Measurements from ENCODE around the gene TIMP2. TPM values are rescaled to one million over a fixed set of nuclear protein-coding genes. Genes with fewer than 3 reads are reported as not detected.
A peak's percentile ranks its signal among the peaks of the same experiment; 100 is the strongest.
"Not testable (repeated sequence)": the region's sequence is repeated elsewhere in the genome, so short reads cannot be mapped to it uniquely, and the experiment has no call there.

The TIMP2 gene
- total RNA-seq, 1 experiment from 2014 or later, result 25.4 TPM

- DNase-seq (ENCODE audit: extremely low read depth, low read depth), result no peak
Observed at GRCh38 chr17:78892062-78892456, 33.1 kb downstream of the TIMP2 start.

GRCh38 chr17:78891406-78892061 lies 33.7 kb downstream of the TIMP2 start:
- DNase-seq (ENCODE audit: extremely low read depth, low read depth), result no peak

GRCh38 chr17:78890498-78890897 lies 34.7 kb downstream of the TIMP2 start:
- DNase-seq (ENCODE audit: extremely low read depth, low read depth), result no peak

- DNase-seq (ENCODE audit: extremely low read depth, low read depth), result not testable (repeated sequence)
Observed at GRCh38 chr17:78890096-78890495, 35.1 kb downstream of the TIMP2 start.

DNA sequence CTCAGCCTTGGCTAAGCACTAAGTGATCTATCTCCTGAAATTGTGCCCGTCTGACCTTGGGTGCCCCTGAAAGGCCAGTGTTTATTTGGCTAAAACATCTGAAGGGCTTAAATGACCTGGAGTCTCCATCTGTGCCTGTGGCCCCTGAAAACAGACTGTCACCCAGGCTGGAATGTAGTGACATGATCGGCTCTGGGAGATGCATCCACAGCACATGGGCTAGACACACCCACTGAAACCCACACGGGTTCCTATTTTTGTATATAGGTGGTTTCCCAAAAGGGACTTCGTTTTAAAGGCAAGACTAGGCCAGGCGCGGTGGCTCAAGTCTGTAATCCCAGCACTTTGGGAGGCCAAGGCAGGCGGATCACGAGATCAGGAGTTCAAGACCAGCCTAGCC lies 35.7 kb downstream of the TIMP2 start:
- no peak for DNase-seq (ENCODE audit: extremely low read depth, low read depth)

- no peak for DNase-seq (ENCODE audit: extremely low read depth, low read depth)
Observed at GRCh38 chr17:78888941-78889518, 36.2 kb downstream of the TIMP2 start.

- DNase-seq (ENCODE audit: extremely low read depth, low read depth), result no peak
Observed at GRCh38 chr17:78886954-78887353, 38.2 kb downstream of the TIMP2 start.

DNA sequence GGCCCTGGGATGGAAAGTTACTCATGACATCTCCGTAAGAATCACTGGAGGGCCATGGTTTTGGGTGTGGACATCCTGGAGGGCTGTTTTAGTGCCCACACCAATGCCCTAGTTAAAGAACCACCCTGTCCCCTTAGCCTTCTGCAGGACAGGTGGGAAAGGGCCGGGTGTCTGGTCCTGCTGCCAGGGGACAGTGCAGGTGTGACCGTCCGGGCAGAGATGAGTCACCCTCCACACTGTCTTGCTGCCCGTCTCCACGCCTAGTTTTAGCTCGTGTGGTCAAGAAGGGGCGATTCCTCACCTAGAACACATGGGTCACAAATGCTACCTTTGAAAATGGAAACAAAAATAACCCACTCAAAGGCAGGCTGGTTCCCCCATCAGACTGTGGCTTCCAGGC lies 39.2 kb downstream of the TIMP2 start:
- DNase-seq (ENCODE audit: extremely low read depth, low read depth), result no peak

GRCh38 chr17:78884876-78885667 lies 40.1 kb downstream of the TIMP2 start:
- no peak for DNase-seq (ENCODE audit: extremely low read depth, low read depth)

GRCh38 chr17:78884148-78884825 lies 40.9 kb downstream of the TIMP2 start:
- DNase-seq (ENCODE audit: extremely low read depth, low read depth), result no peak

GRCh38 chr17:78883533-78884131 lies 41.6 kb downstream of the TIMP2 start:
- peak; percentile 57 for DNase-seq (ENCODE audit: extremely low read depth, low read depth)

GRCh38 chr17:78883089-78883532 lies 42.1 kb downstream of the TIMP2 start:
- peak; percentile 81 for DNase-seq (ENCODE audit: extremely low read depth, low read depth)

DNA sequence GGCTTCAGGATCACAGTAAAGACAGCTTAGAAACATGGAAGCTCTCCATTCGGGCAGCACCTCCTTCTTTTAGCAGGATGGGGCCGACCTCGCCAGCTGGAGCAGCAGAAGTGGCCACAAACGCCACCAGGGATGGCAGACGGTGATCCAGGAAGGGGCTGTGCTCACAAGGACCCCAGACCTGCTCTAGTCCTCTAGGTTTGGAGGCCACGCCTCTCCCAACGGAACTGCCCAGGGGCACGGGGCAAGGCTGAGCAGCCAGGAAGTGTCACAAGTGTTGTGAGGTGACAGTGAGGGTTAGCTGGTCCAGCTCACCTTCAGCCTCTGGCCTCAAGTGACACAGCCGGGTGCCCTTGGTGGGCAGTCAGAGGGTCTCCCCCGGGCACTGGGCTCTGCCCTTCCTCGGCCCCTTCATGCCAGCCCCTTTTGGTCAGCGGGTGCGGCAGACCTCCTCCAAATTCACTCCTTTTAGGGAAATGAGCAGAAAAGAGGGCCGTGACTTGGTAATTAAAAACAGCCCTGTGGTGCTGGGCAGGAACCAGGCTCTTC lies 42.6 kb downstream of the TIMP2 start:
- DNase-seq (ENCODE audit: extremely low read depth, low read depth), result no peak

- DNase-seq (ENCODE audit: extremely low read depth, low read depth), result no peak
Observed at GRCh38 chr17:78879635-78880186, 45.5 kb downstream of the TIMP2 start.

DNA sequence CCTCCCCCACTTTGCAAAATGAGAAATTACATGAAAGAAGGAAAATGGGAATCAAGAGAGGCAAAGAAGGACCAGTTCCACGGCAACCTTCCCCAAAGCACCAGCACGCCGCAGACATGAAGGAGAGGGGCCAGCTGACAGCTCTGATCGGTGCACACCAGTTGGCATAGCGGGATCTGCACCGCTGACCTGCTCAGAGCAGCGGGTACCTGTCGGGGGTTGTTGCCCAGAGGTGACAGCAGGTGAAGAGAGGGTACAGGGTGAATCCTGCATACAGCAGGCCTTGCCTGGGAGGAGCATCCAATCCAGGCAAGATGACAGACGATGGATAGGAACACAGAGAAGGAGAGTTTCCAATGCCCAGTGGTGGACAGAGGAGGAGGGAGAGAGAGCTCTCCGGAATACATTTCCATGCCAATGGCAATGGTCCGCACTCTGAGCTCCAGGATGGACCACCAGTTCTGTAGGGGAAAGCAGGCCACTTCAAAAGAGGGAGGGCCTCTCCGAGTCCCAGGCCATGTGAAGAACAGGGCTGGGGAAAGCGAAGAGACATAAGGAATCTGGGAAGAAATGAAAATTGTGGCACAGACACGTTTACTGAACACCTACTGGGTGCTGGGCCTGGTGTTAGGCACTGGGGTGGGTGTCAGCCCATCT lies 46.2 kb downstream of the TIMP2 start:
- no peak for DNase-seq (ENCODE audit: extremely low read depth, low read depth)

- no peak for DNase-seq (ENCODE audit: extremely low read depth, low read depth)
Observed at GRCh38 chr17:78878261-78878660, 46.9 kb downstream of the TIMP2 start.

DNA sequence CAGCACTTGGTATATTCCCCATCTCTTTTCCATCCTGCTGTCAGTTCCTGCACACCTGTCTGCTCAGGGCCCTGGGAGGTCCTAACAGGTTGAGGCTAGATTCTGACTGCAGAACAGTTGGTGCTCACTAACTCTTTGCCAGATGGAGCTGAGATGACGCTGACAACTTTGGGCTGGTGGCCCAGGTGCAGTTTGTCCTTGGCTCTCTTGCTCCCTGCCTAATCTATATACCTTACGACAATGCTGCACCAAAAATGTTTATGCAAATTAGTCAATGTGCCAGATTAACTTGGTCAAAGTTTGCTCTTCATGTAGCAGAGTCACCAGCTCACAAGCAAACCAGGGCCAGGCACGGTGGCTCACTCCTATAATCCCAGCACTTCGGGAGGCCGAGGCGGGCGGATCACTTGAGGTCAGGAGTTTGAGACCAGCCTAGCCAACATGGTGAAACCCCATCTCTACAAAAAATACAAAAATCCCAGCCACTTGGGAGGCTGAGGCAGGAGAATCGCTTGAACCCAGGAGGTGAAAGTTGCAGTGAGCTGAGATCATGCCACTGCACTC lies 48.2 kb downstream of the TIMP2 start:
- not testable (repeated sequence) for DNase-seq (ENCODE audit: extremely low read depth, low read depth)

DNA sequence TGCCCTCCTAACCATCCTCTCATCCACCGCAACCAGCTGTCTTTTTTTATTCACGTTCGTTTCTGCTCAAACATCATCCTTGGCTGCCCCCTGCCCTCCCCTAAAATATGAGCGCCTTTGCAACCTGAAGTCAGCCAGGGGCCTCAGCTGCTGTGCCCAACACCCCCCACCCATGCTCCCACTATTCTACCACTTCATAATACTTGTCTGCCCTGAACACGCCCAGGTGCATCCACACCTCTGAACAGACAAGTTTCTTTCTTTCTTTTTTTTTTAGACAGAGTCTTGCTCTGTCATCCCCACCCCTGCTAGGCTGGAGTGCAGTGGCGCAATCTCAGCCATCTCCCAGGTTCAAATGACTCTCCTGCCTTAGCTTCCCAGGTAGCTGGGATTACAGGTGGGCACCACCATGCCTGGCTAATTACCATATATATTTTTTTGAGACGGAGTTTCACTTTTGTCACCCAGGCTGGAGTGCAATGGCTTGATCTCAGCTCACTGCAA lies 49.0 kb downstream of the TIMP2 start:
- no peak for DNase-seq (ENCODE audit: extremely low read depth, low read depth)

All from NCI-H460 (cell line).